Upper lobe of right lung (tissue), 1 donor: ENCODE data around the gene BTBD17. TPM values are rescaled to one million over a fixed set of nuclear protein-coding genes. Genes with fewer than 3 reads are reported as not detected.
A peak's percentile ranks its signal among the peaks of the same experiment; 100 is the strongest.

Experiments
- ATAC-seq: fragments of 200-7000 bp; cut with Tn5 transposase; one replicate; pipeline ENCODE4 v1.9.1; 2020; ENCODE audit warnings: mild to moderate bottlenecking, moderate library complexity
- DNase-seq: peaks from one replicate; pipeline ENCODE4 v3.0.0-alpha.2; 2020
- H3K27ac ChIP-seq: fragments of 200-600 bp; one replicate; pipeline ENCODE4 v1.8.0; 2022
- H3K27me3 ChIP-seq: fragments of 200-600 bp; one replicate; pipeline ENCODE4 v1.8.0; 2022; ENCODE audit warnings: mild to moderate bottlenecking
- H3K36me3 ChIP-seq: fragments of 200-600 bp; one replicate; pipeline ENCODE4 v1.8.0; 2022
- H3K4me1 ChIP-seq: fragments of 200-600 bp; one replicate; pipeline ENCODE4 v1.8.0; 2022
- H3K4me3 ChIP-seq: fragments of 200-600 bp; one replicate; pipeline ENCODE4 v1.8.0; 2022; ENCODE audit warnings: mild to moderate bottlenecking
- H3K9me3 ChIP-seq: fragments of 200-600 bp; one replicate; pipeline ENCODE4 v1.8.0; 2022
- CTCF ChIP-seq: fragments of 200-600 bp; IDR thresholded peaks from one replicate; pipeline ENCODE4 v1.8.0; 2022; ENCODE audit warnings: antibody characterized with exemption
- intact Hi-C: fragments of 100-400 bp; cut with DNase I; formaldehyde crosslinking; loops from one replicate; pipeline ENCODE4 v1.11.0; 2022
- total RNA-seq: library from RNA; stranded (reverse); fragmentation: NEBNext Ultra II Directional; extraction: Animal tissue kit (Norgen Biotek cat#: 25700); gene quantifications from one replicate; pipeline ENCODE4 v1.2.1, GENCODE V29; 2021
- donor health status: DM: no; HTN: yes; CAD: no; lungs with severe emphysema.

BTBD17 gene
- total RNA-seq, 1 donor from 2014 or later: not detected

GRCh38 chr17:74373838-74374606, 12.4 kb upstream of the BTBD17 start:
- Histone ChIP-seq H3K4me1 (no peaks in the 10 kb centered on the region), H3K27ac (no peak overlapping the region), H3K9me3 (no peaks in the 10 kb centered on the region), H3K27me3 (no peaks in the 10 kb centered on the region), H3K36me3 (no peaks in the 10 kb centered on the region), H3K4me3 (no peak overlapping the region)
- DNase-seq (no peak), ATAC-seq (peak; percentile 7)
- no peak for TF ChIP-seq CTCF
- intact Hi-C loops: no loop called here

GRCh38 chr17:74372426-74372825, 10.8 kb upstream of the BTBD17 start:
- Histone ChIP-seq H3K9me3 (no peaks in the 10 kb centered on the region), H3K4me3 (no peak overlapping the region), H3K4me1 (no peaks in the 10 kb centered on the region), H3K36me3 (no peaks in the 10 kb centered on the region), H3K27ac (no peak overlapping the region), H3K27me3 (no peaks in the 10 kb centered on the region)
- DNase-seq (no peak), ATAC-seq (no peak)
- intact Hi-C loops: no loop called here
- no peak for TF ChIP-seq CTCF

- no peak for TF ChIP-seq CTCF
- no peak overlapping the region for H3K4me3 ChIP-seq
These were observed 10.0 kb upstream of the BTBD17 start for GRCh38 chr17:74371653-74372147.

GRCh38 chr17:74369665-74370490, 8.2 kb upstream of the BTBD17 start:
- TF ChIP-seq CTCF: no peak
- Histone ChIP-seq H3K36me3 (no peaks in the 10 kb centered on the region), H3K27ac (no peak overlapping the region), H3K27me3 (no peaks in the 10 kb centered on the region), H3K4me1 (no peaks in the 10 kb centered on the region), H3K4me3 (no peak overlapping the region), H3K9me3 (no peaks in the 10 kb centered on the region)
- intact Hi-C loops: no loop called here
- ATAC-seq: no peak
- no peak for DNase-seq

More at GRCh38 chr17:74371653-74372147, 10.0 kb upstream of the BTBD17 start:
- no peaks in the 10 kb centered on the region for H3K9me3 ChIP-seq
- no peak overlapping the region for H3K27ac ChIP-seq
- intact Hi-C loops: no loop called here
- ATAC-seq (no peak), DNase-seq (no peak)
- no peaks in the 10 kb centered on the region for H3K4me1 ChIP-seq
- no peaks in the 10 kb centered on the region for H3K27me3 ChIP-seq
- no peaks in the 10 kb centered on the region for H3K36me3 ChIP-seq

GRCh38 chr17:74369221-74369620, 7.6 kb upstream of the BTBD17 start:
- peak; percentile 80 for DNase-seq
- no peak overlapping the region for H3K27ac ChIP-seq
- ATAC-seq: peak; percentile 70
- no peaks in the 10 kb centered on the region for H3K9me3 ChIP-seq
- intact Hi-C loops: no loop called here
- no peak for TF ChIP-seq CTCF
- no peak overlapping the region for H3K4me3 ChIP-seq
- H3K27me3 ChIP-seq: no peaks in the 10 kb centered on the region
- H3K36me3 ChIP-seq: no peaks in the 10 kb centered on the region
- H3K4me1 ChIP-seq: no peaks in the 10 kb centered on the region
